Measurements from ENCODE around the gene ARHGAP10. TPM values are rescaled to one million over a fixed set of nuclear protein-coding genes. Genes with fewer than 3 reads are reported as not detected.

ARHGAP10 gene
- total RNA-seq, 3 donors from 2014 or later (not counting 1 experiment from before 2014, with no cell fraction given) = 13.9 to 28.7 (median 23.2) TPM

DNA sequence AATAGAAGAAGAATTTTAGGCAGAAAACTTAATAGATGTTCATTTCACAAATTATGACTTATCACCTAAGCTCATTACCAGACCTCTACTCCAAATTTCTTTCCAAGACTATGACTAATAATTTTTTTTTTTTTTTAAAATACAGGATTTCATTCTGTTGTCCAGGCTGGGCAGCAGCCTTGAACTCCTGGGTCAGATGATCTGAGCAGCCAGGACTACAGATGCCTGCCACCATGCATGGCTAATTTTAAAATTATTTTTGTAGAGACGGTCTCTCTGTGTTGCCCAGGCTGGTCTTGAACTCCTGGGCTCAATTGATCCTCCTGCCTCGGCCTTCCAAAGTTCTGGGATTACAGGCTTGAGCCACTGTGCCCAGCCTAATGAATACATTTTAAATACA lies 119.2 kb downstream of the ARHGAP10 start:
- Mint-ChIP-seq H3K4me1 (peaks cover 0 to 5% of the 10 kb centered on the region in 2 donors), H3K4me3 (no peak overlapping the region), H3K27me3 (ENCODE audit: low read depth in 2 of 2) (no peaks in the 10 kb centered on the region), H3K9me3 (no peaks in the 10 kb centered on the region), H3K27ac (no peak overlapping the region), H3K36me3 (no peaks in the 10 kb centered on the region)
- Histone ChIP-seq H3K27me3 (ENCODE audit: control insufficient read depth, insufficient read depth, low read length) (no peaks in the 10 kb centered on the region), H3K36me3 (ENCODE audit: control insufficient read depth, insufficient read depth, low read length) (no peaks in the 10 kb centered on the region), H3K9me3 (ENCODE audit: control insufficient read depth, insufficient read depth, low read length) (no peaks in the 10 kb centered on the region), H3K4me1 (ENCODE audit: control insufficient read depth, insufficient read depth, low read length) (peaks cover 2% of the 10 kb centered on the region), H3K4me3 (ENCODE audit: low read length) (no peak overlapping the region), H3K27ac (ENCODE audit: low read length) (no peak overlapping the region)
- DNase-seq = no peak
- ATAC-seq = no peak
- WGBS (ENCODE audit: insufficient coverage) = 94% methylated on average over 2 of the region's 2 CpGs
- intact Hi-C loops (cut with micrococcal nuclease) = no loop called here
- TF ChIP-seq, protein P1, sequence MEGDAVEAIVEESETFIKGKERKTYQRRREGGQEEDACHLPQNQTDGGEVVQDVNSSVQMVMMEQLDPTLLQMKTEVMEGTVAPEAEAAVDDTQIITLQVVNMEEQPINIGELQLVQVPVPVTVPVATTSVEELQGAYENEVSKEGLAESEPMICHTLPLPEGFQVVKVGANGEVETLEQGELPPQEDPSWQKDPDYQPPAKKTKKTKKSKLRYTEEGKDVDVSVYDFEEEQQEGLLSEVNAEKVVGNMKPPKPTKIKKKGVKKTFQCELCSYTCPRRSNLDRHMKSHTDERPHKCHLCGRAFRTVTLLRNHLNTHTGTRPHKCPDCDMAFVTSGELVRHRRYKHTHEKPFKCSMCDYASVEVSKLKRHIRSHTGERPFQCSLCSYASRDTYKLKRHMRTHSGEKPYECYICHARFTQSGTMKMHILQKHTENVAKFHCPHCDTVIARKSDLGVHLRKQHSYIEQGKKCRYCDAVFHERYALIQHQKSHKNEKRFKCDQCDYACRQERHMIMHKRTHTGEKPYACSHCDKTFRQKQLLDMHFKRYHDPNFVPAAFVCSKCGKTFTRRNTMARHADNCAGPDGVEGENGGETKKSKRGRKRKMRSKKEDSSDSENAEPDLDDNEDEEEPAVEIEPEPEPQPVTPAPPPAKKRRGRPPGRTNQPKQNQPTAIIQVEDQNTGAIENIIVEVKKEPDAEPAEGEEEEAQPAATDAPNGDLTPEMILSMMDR (IDR thresholded peaks at IDR 0.05) = no peak

DNA sequence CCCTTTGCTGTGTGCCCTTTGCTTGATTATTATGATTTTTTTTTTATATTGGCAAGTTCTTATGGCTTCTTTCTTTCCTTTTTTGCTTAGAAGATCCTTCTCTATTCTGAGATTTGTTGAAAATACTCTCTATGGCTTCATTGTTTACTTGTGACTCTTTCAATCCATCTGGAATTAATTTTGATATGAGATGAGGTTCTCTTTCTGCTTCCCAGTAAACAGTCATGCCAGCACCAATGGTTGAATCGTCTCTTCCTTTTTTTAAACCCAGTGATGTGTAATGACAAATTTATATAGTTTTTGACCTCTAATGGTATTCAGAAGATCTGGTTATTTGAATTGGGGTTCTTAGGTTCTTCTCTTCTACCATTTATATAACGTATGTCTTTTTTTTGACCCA lies 121.8 kb downstream of the ARHGAP10 start:
- TF ChIP-seq, protein P1 (IDR thresholded peaks at IDR 0.05) = no peak
- Histone ChIP-seq H3K27me3 (ENCODE audit: control insufficient read depth, insufficient read depth, low read length) (no peaks in the 10 kb centered on the region), H3K27ac (ENCODE audit: low read length) (no peak overlapping the region), H3K9me3 (ENCODE audit: control insufficient read depth, insufficient read depth, low read length) (no peaks in the 10 kb centered on the region), H3K36me3 (ENCODE audit: control insufficient read depth, insufficient read depth, low read length) (no peaks in the 10 kb centered on the region), H3K4me3 (ENCODE audit: low read length) (no peak overlapping the region), H3K4me1 (ENCODE audit: control insufficient read depth, insufficient read depth, low read length) (no peaks in the 10 kb centered on the region)
- DNase-seq = no peak
- H3K27me3 Mint-ChIP-seq (ENCODE audit: low read depth in 2 of 2) = no peaks in the 10 kb centered on the region
- intact Hi-C loops (cut with micrococcal nuclease) = no loop called here
- no peaks in the 10 kb centered on the region for H3K9me3 Mint-ChIP-seq
- no peak for ATAC-seq
- WGBS (ENCODE audit: insufficient coverage) = 100% methylated on average over 1 of the region's 2 CpGs
- H3K27ac Mint-ChIP-seq = no peak overlapping the region
- H3K36me3 Mint-ChIP-seq = no peaks in the 10 kb centered on the region
- H3K4me1 Mint-ChIP-seq = peaks cover 0 to 4% of the 10 kb centered on the region in 2 donors
- no peak overlapping the region for H3K4me3 Mint-ChIP-seq

DNA sequence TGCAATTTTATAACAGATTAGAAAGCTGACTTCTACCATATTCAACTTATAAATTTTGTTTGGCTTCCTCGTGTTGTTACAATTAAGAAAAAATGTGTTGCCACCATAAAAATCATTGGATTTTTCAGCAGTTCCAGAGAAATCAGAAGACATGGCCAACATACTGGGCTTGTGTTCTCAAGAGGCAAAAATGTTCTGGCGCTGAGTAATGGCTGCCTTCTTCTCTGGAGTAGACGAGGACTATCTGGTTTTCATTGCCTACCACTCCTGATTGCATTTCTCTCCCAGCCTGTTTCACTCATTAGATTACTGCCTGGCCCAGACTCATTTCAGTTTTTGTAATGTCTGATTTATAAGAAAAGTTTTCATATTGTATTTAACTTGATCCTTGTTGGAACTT lies 122.3 kb downstream of the ARHGAP10 start:
- Histone ChIP-seq H3K27ac (ENCODE audit: low read length) (no peak overlapping the region), H3K9me3 (ENCODE audit: control insufficient read depth, insufficient read depth, low read length) (no peaks in the 10 kb centered on the region), H3K4me3 (ENCODE audit: low read length) (no peak overlapping the region), H3K36me3 (ENCODE audit: control insufficient read depth, insufficient read depth, low read length) (no peaks in the 10 kb centered on the region), H3K4me1 (ENCODE audit: control insufficient read depth, insufficient read depth, low read length) (no peaks in the 10 kb centered on the region), H3K27me3 (ENCODE audit: control insufficient read depth, insufficient read depth, low read length) (no peaks in the 10 kb centered on the region)
- TF ChIP-seq, protein P1 (IDR thresholded peaks at IDR 0.05) = no peak
- Mint-ChIP-seq H3K27ac (no peak overlapping the region), H3K27me3 (ENCODE audit: low read depth in 2 of 2) (no peaks in the 10 kb centered on the region), H3K4me1 (no peaks in the 10 kb centered on the region), H3K4me3 (no peak overlapping the region), H3K36me3 (no peaks in the 10 kb centered on the region), H3K9me3 (no peaks in the 10 kb centered on the region)
- ATAC-seq (no peak), DNase-seq (no peak)
- intact Hi-C loops (cut with micrococcal nuclease) = no loop called here
- 100% methylated on average over 3 of the region's 3 CpGs for WGBS (ENCODE audit: insufficient coverage)

DNA sequence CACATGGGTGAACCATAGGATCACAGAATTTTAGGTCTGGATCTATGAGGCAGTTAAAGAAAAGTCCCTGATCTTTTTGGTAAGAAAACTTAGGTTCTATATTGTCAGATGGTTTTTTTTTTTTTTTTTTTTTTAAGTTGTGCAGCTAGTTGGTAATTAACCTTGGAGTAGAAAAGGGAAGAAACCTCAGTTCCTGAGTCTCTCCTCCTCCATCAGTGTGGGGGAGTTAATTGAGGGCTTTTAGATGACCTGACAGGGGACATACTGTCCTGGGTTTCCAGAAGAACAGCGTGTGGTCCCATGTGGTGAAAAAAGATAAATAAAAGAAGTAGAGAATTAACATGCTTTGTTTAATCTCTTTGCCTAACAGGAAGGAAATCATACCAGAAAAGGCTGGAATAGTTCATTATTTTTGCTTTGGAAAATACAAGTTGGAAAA lies 123.7 kb downstream of the ARHGAP10 start:
- Histone ChIP-seq H3K36me3 (ENCODE audit: control insufficient read depth, insufficient read depth, low read length) (no peaks in the 10 kb centered on the region), H3K4me1 (ENCODE audit: control insufficient read depth, insufficient read depth, low read length) (no peaks in the 10 kb centered on the region), H3K27ac (ENCODE audit: low read length) (no peak overlapping the region), H3K4me3 (ENCODE audit: low read length) (no peak overlapping the region), H3K27me3 (ENCODE audit: control insufficient read depth, insufficient read depth, low read length) (no peaks in the 10 kb centered on the region), H3K9me3 (ENCODE audit: control insufficient read depth, insufficient read depth, low read length) (no peaks in the 10 kb centered on the region)
- H3K9me3 Mint-ChIP-seq = no peaks in the 10 kb centered on the region
- no peaks in the 10 kb centered on the region for H3K27me3 Mint-ChIP-seq (ENCODE audit: low read depth in 2 of 2)
- intact Hi-C loops (cut with micrococcal nuclease) = no loop called here
- H3K27ac Mint-ChIP-seq = no peak overlapping the region
- no peaks in the 10 kb centered on the region for H3K4me1 Mint-ChIP-seq
- DNase-seq (no peak), ATAC-seq (no peak)
- WGBS (ENCODE audit: insufficient coverage) = 64% methylated on average over 1 of the region's 1 CpG
- no peaks in the 10 kb centered on the region for H3K36me3 Mint-ChIP-seq
- H3K4me3 Mint-ChIP-seq = no peak overlapping the region
- TF ChIP-seq, protein P1 (IDR thresholded peaks at IDR 0.05) = no peak
